HL-60/S4 treated with phorbol 12-myristate 13-acetate at 8.2 ng/mL for 4 days and 3 days (cell line): ENCODE measurements around the gene FCHO1.

Experiments used
- in situ Hi-C: fragments of 300-500 bp; cut with MboI; formaldehyde crosslinking; loops from 2 replicates; pipeline ENCODE4 v1.15.0; 2022; ENCODE audit warnings: low sequenced_read_pairs

Gene FCHO1

GRCh38 chr19:17751103-17751911 lies at the start of gene FCHO1:
TSS of gene FCHO1 (plus strand) at chr19:17751477. CDS start at chr19:17755165, 3,688 bp downstream.
- in situ Hi-C loops, result no loop called here

GRCh38 chr19:17703824-17704463 lies 47.3 kb upstream of the FCHO1 start:
- in situ Hi-C loops, result no loop called here

- in situ Hi-C loops, result no loop called here
Measured at GRCh38 chr19:17706750-17707181, 44.5 kb upstream of the FCHO1 start.

- in situ Hi-C loops, result no loop called here
Measured at GRCh38 chr19:17711851-17712250, 39.4 kb upstream of the FCHO1 start.

GRCh38 chr19:17716309-17716929 lies 34.9 kb upstream of the FCHO1 start:
- in situ Hi-C loops, result no loop called here

- in situ Hi-C loops, result no loop called here
Measured at GRCh38 chr19:17718550-17718946, 32.7 kb upstream of the FCHO1 start.

GRCh38 chr19:17718947-17719711 lies 32.1 kb upstream of the FCHO1 start, which contains the start of gene MAP1S:
TSS of gene MAP1S (plus strand) at chr19:17719480. CDS start at chr19:17719503, 23 bp downstream.
- in situ Hi-C loops, result no loop called here

GRCh38 chr19:17719730-17720400 lies 31.4 kb upstream of the FCHO1 start:
- in situ Hi-C loops, result no loop called here

- in situ Hi-C loops, result no loop called here
Measured at GRCh38 chr19:17720440-17720839, 30.8 kb upstream of the FCHO1 start.

- in situ Hi-C loops, result no loop called here
Measured at GRCh38 chr19:17721111-17721628, 30.1 kb upstream of the FCHO1 start.

GRCh38 chr19:17721821-17722220 lies 29.5 kb upstream of the FCHO1 start:
- in situ Hi-C loops, result no loop called here

- in situ Hi-C loops, result no loop called here
Measured at GRCh38 chr19:17722655-17723240, 28.5 kb upstream of the FCHO1 start.

GRCh38 chr19:17724655-17725054 lies 26.6 kb upstream of the FCHO1 start:
- in situ Hi-C loops, result no loop called here

- in situ Hi-C loops, result no loop called here
Measured at GRCh38 chr19:17725422-17726078, 25.7 kb upstream of the FCHO1 start.

GRCh38 chr19:17726136-17726741 lies 25.0 kb upstream of the FCHO1 start:
- in situ Hi-C loops, result no loop called here

GRCh38 chr19:17726964-17727773 lies 24.1 kb upstream of the FCHO1 start:
- in situ Hi-C loops, result no loop called here

GRCh38 chr19:17727843-17728242 lies 23.4 kb upstream of the FCHO1 start:
- in situ Hi-C loops, result no loop called here

GRCh38 chr19:17733127-17733526 lies 18.1 kb upstream of the FCHO1 start:
- in situ Hi-C loops, result no loop called here
